Neuron (in vitro differentiated cells): ENCODE data around the gene XAF1.
"Not testable (repeated sequence)": the region's sequence is repeated elsewhere in the genome, so short reads cannot be mapped to it uniquely, and the experiment has no call there.

Experiments used
- H2AFZ ChIP-seq: one replicate; pipeline ENCODE4 v1.6.1; 2013; ENCODE audit warnings: low read depth, mild to moderate bottlenecking, inconsistent platforms, low read length, moderate library complexity
- H3K27me3 ChIP-seq: one replicate; pipeline ENCODE4 v1.6.1; 2013; ENCODE audit warnings: low read length; ENCODE audit not compliant: insufficient read depth
- H3K36me3 ChIP-seq: one replicate; pipeline ENCODE4 v1.6.1; 2013; ENCODE audit warnings: low read length; ENCODE audit not compliant: insufficient read depth
- H3K4me1 ChIP-seq: one replicate; pipeline ENCODE4 v1.6.1; 2013; ENCODE audit warnings: low read length; ENCODE audit not compliant: insufficient read depth
- H3K4me3 ChIP-seq: 2 replicates; pipeline ENCODE4 v1.5.1; 2013; ENCODE audit warnings: mild to moderate bottlenecking, low read length, moderate library complexity
- H3K9me3 ChIP-seq: one replicate; pipeline ENCODE4 v1.6.1; 2013; ENCODE audit warnings: low read length

XAF1 gene

GRCh38 chr17:6716736-6717135 is 39.1 kb upstream of the XAF1 start:
- no peak overlapping the region for H2AFZ ChIP-seq
- H3K9me3 ChIP-seq: peaks cover 4% of the 10 kb centered on the region
- H3K4me3 ChIP-seq: no peak overlapping the region
- no peaks in the 10 kb centered on the region for H3K36me3 ChIP-seq
- no peaks in the 10 kb centered on the region for H3K4me1 ChIP-seq
- peaks cover 26% of the 10 kb centered on the region for H3K27me3 ChIP-seq

GRCh38 chr17:6721744-6722143 is 34.1 kb upstream of the XAF1 start:
- H3K4me3 ChIP-seq: no peak overlapping the region
- no peaks in the 10 kb centered on the region for H3K9me3 ChIP-seq
- H3K4me1 ChIP-seq: no peaks in the 10 kb centered on the region
- no peaks in the 10 kb centered on the region for H3K36me3 ChIP-seq
- H3K27me3 ChIP-seq: peaks cover 3% of the 10 kb centered on the region
- no peak overlapping the region for H2AFZ ChIP-seq

- no peaks in the 10 kb centered on the region for H3K4me1 ChIP-seq
- H3K4me3 ChIP-seq: no peak overlapping the region
- peaks cover 5% of the 10 kb centered on the region for H3K27me3 ChIP-seq
- H3K36me3 ChIP-seq: no peaks in the 10 kb centered on the region
- no peak overlapping the region for H2AFZ ChIP-seq
- no peaks in the 10 kb centered on the region for H3K9me3 ChIP-seq
These were observed 31.8 kb upstream of the XAF1 start for GRCh38 chr17:6724009-6724408.

- Histone ChIP-seq H2AFZ (no peak overlapping the region), H3K4me1 (no peaks in the 10 kb centered on the region)
These were observed 26.3 kb upstream of the XAF1 start for GRCh38 chr17:6729531-6729930.

GRCh38 chr17:6746665-6747064 is 9.2 kb upstream of the XAF1 start:
- H2AFZ ChIP-seq, H3K27me3 ChIP-seq, H3K36me3 ChIP-seq, H3K4me1 ChIP-seq, H3K4me3 ChIP-seq, H3K9me3 ChIP-seq: not testable (repeated sequence)

More at GRCh38 chr17:6729531-6729930, 26.3 kb upstream of the XAF1 start:
- peaks cover 5% of the 10 kb centered on the region for H3K27me3 ChIP-seq
- H3K9me3 ChIP-seq: no peaks in the 10 kb centered on the region
- H3K36me3 ChIP-seq: no peaks in the 10 kb centered on the region
- no peak overlapping the region for H3K4me3 ChIP-seq

GRCh38 chr17:6748617-6749016 is 7.2 kb upstream of the XAF1 start:
- Histone ChIP-seq H3K4me1 (peaks cover 14% of the 10 kb centered on the region), H3K9me3 (no peaks in the 10 kb centered on the region), H2AFZ (no peak overlapping the region), H3K27me3 (no peaks in the 10 kb centered on the region), H3K36me3 (no peaks in the 10 kb centered on the region), H3K4me3 (no peak overlapping the region)

- Histone ChIP-seq H3K27me3 (no peaks in the 10 kb centered on the region), H3K36me3 (no peaks in the 10 kb centered on the region), H3K9me3 (no peaks in the 10 kb centered on the region), H3K4me3 (no peak overlapping the region), H2AFZ (no peak overlapping the region), H3K4me1 (peaks cover 17% of the 10 kb centered on the region)
These were observed 6.3 kb upstream of the XAF1 start for GRCh38 chr17:6749519-6749918.

GRCh38 chr17:6752068-6752909 is 3.6 kb upstream of the XAF1 start:
- no peaks in the 10 kb centered on the region for H3K36me3 ChIP-seq
- no peaks in the 10 kb centered on the region for H3K9me3 ChIP-seq
- H3K4me3 ChIP-seq: peak overlapping the region; percentile 33
- H2AFZ ChIP-seq: peak overlapping the region; percentile 82
- H3K27me3 ChIP-seq: no peaks in the 10 kb centered on the region
- H3K4me1 ChIP-seq: peaks cover 17% of the 10 kb centered on the region

GRCh38 chr17:6753006-6753445 is 2.8 kb upstream of the XAF1 start:
- peak overlapping the region; percentile 82 for H2AFZ ChIP-seq
- H3K4me1 ChIP-seq: peaks cover 17% of the 10 kb centered on the region
- H3K27me3 ChIP-seq: no peaks in the 10 kb centered on the region
- H3K36me3 ChIP-seq: no peaks in the 10 kb centered on the region
- no peaks in the 10 kb centered on the region for H3K9me3 ChIP-seq
- peak overlapping the region; percentile 33 for H3K4me3 ChIP-seq

GRCh38 chr17:6753546-6753945 is 2.3 kb upstream of the XAF1 start:
- Histone ChIP-seq H3K36me3 (no peaks in the 10 kb centered on the region), H3K4me3 (peak overlapping the region; percentile 33), H3K27me3 (no peaks in the 10 kb centered on the region), H3K9me3 (no peaks in the 10 kb centered on the region), H3K4me1 (peaks cover 17% of the 10 kb centered on the region), H2AFZ (peak overlapping the region; percentile 82)

GRCh38 chr17:6755281-6755680 is 565 bp upstream of the XAF1 start:
- Histone ChIP-seq H3K4me3 (no peak overlapping the region), H3K27me3 (no peaks in the 10 kb centered on the region), H3K4me1 (peaks cover 17% of the 10 kb centered on the region), H2AFZ (no peak overlapping the region), H3K36me3 (no peaks in the 10 kb centered on the region), H3K9me3 (no peaks in the 10 kb centered on the region)

GRCh38 chr17:6756425-6757031 is 682 bp downstream of the XAF1 start:
- no peaks in the 10 kb centered on the region for H3K36me3 ChIP-seq
- H3K27me3 ChIP-seq: no peaks in the 10 kb centered on the region
- H3K4me1 ChIP-seq: peaks cover 19% of the 10 kb centered on the region
- no peak overlapping the region for H2AFZ ChIP-seq
- H3K4me3 ChIP-seq: no peak overlapping the region
- H3K9me3 ChIP-seq: no peaks in the 10 kb centered on the region

GRCh38 chr17:6757747-6758146 is 1.9 kb downstream of the XAF1 start:
- H3K9me3 ChIP-seq: no peaks in the 10 kb centered on the region
- no peaks in the 10 kb centered on the region for H3K27me3 ChIP-seq
- H3K36me3 ChIP-seq: no peaks in the 10 kb centered on the region
- peaks cover 18% of the 10 kb centered on the region for H3K4me1 ChIP-seq
- no peak overlapping the region for H3K4me3 ChIP-seq
- H2AFZ ChIP-seq: no peak overlapping the region
